Uterus (tissue), 2 donors: Measurements from ENCODE around the gene ALG14.

Source experiments
- POLR2A ChIP-seq, 2 donors: fragments of 450-650 bp; IDR thresholded peaks; one replicate each; pipeline ENCODE4 v1.6.1; 2016; ENCODE audit warnings: antibody characterized with exemption in 2 of 2, mild to moderate bottlenecking in 1 of 2, moderate library complexity in 1 of 2
- TF ChIP-seq, protein P1 (sequence below), 4 experiments: fragments of 200-600 bp in 2 of 4; fragments of 450-650 bp in 2 of 4; sonication (generic) in 2 of 4; IDR thresholded peaks; one replicate each; pipeline ENCODE4 v1.5.1; 2016 to 2019; ENCODE audit warnings: antibody characterized with exemption in 4 of 4, mild to moderate bottlenecking in 2 of 4, moderate library complexity in 1 of 4

DNA sequence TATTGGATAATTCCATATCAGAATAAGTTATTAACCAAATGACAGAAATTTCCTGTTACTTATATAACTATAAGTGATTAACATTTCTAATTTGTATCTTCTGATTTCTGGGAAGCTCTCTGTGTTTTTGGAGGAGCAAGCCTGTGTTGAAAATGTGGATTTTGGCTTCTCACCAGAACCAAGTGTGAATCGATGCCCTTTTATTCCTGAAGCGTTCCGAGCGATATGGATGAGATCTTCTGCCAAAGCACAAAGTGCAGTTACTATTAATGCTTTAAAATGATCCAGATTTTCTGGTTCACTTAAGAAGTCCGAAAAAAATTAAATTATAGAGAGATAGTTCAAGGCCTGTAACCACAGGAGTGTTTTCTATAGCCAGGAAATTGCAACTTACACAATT lies 22.8 kb downstream of the ALG14 start:
- TF ChIP-seq, protein P1, sequence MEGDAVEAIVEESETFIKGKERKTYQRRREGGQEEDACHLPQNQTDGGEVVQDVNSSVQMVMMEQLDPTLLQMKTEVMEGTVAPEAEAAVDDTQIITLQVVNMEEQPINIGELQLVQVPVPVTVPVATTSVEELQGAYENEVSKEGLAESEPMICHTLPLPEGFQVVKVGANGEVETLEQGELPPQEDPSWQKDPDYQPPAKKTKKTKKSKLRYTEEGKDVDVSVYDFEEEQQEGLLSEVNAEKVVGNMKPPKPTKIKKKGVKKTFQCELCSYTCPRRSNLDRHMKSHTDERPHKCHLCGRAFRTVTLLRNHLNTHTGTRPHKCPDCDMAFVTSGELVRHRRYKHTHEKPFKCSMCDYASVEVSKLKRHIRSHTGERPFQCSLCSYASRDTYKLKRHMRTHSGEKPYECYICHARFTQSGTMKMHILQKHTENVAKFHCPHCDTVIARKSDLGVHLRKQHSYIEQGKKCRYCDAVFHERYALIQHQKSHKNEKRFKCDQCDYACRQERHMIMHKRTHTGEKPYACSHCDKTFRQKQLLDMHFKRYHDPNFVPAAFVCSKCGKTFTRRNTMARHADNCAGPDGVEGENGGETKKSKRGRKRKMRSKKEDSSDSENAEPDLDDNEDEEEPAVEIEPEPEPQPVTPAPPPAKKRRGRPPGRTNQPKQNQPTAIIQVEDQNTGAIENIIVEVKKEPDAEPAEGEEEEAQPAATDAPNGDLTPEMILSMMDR (IDR thresholded peaks at IDR 0.05): no peak
- no peak for TF ChIP-seq POLR2A (IDR thresholded peaks at IDR 0.05)
